Large intestine (tissue), 3 donors: Measurements from ENCODE around the gene AGBL4. TPM values are rescaled to one million over a fixed set of nuclear protein-coding genes. Genes with fewer than 3 reads are reported as not detected.

Source experiments
- DNase-seq, 2 donors: peaks; one replicate each; pipeline versions ENCODE4 v3.0.0 to v3.0.0-alpha.2; 2013
- H3K27ac ChIP-seq: one replicate; pipeline ENCODE4 v1.5.1; 2013; ENCODE audit warnings: low read length
- H3K27me3 ChIP-seq: 2 replicates; pipeline ENCODE4 v1.6.1; 2013; ENCODE audit warnings: low read length; ENCODE audit not compliant: control insufficient read depth, insufficient read depth
- H3K36me3 ChIP-seq: 2 replicates; pipeline ENCODE4 v1.6.1; 2013; ENCODE audit warnings: low read length; ENCODE audit not compliant: control insufficient read depth, insufficient read depth
- H3K4me1 ChIP-seq: one replicate; pipeline ENCODE4 v1.6.1; 2013; ENCODE audit warnings: low read length; ENCODE audit not compliant: control insufficient read depth, insufficient read depth
- H3K4me3 ChIP-seq: one replicate; pipeline ENCODE4 v1.5.1; 2013; ENCODE audit warnings: low read length
- H3K9me3 ChIP-seq: one replicate; pipeline ENCODE4 v1.6.1; 2013; ENCODE audit warnings: mild to moderate bottlenecking, low read depth, low read length, moderate library complexity; ENCODE audit not compliant: control insufficient read depth
- WGBS: methylation state at CpG from one replicate; pipeline ENCODE4 v1.1.5; 2013; ENCODE audit warnings: low lambda C conversion rate; ENCODE audit not compliant: insufficient coverage; 5-methylcytosine and 5-hydroxymethylcytosine counted together
- polyA plus RNA-seq: library from polyadenylated mRNA; unstranded; fragments of 120-200 nt; gene quantifications from one replicate; pipeline ENCODE4 v1.2.1, GENCODE V29; 2013

Gene AGBL4
- polyA plus RNA-seq, 1 donor: 0.28 TPM

GRCh38 chr1:48966583-48966982, 1057.2 kb downstream of the AGBL4 start:
- no peaks in the 10 kb centered on the region for H3K9me3 ChIP-seq
- no peak for DNase-seq
- no peak overlapping the region for H3K4me3 ChIP-seq
- no peaks in the 10 kb centered on the region for H3K4me1 ChIP-seq
- no peak overlapping the region for H3K27ac ChIP-seq
- no peaks in the 10 kb centered on the region for H3K36me3 ChIP-seq
- H3K27me3 ChIP-seq: no peaks in the 10 kb centered on the region

GRCh38 chr1:48960320-48960719, 1063.4 kb downstream of the AGBL4 start:
- H3K27ac ChIP-seq: no peak overlapping the region
- peaks cover 3% of the 10 kb centered on the region for H3K27me3 ChIP-seq
- no peak for DNase-seq
- H3K4me3 ChIP-seq: no peak overlapping the region
- H3K4me1 ChIP-seq: no peaks in the 10 kb centered on the region
- H3K9me3 ChIP-seq: no peaks in the 10 kb centered on the region
- no peaks in the 10 kb centered on the region for H3K36me3 ChIP-seq

- Histone ChIP-seq H3K36me3 (no peaks in the 10 kb centered on the region), H3K27me3 (peaks cover 3% of the 10 kb centered on the region), H3K27ac (no peak overlapping the region), H3K4me1 (no peaks in the 10 kb centered on the region), H3K9me3 (no peaks in the 10 kb centered on the region), H3K4me3 (no peak overlapping the region)
- DNase-seq: peak; percentile 10 to 55
Measured at GRCh38 chr1:48955774-48956173, 1068.0 kb downstream of the AGBL4 start.

GRCh38 chr1:48953617-48954016, 1070.1 kb downstream of the AGBL4 start:
- H3K27me3 ChIP-seq: no peaks in the 10 kb centered on the region
- H3K36me3 ChIP-seq: no peaks in the 10 kb centered on the region
- no peaks in the 10 kb centered on the region for H3K9me3 ChIP-seq
- no peak overlapping the region for H3K4me3 ChIP-seq
- no peaks in the 10 kb centered on the region for H3K4me1 ChIP-seq
- no peak overlapping the region for H3K27ac ChIP-seq
- WGBS: no CpG with 5 or more reads among the region's 3 CpGs
- DNase-seq: no peak

- no peaks in the 10 kb centered on the region for H3K27me3 ChIP-seq
- WGBS: 83% methylated on average over 1 of the region's 1 CpG
- no peaks in the 10 kb centered on the region for H3K4me1 ChIP-seq
- H3K36me3 ChIP-seq: no peaks in the 10 kb centered on the region
- no peak for DNase-seq
- no peak overlapping the region for H3K4me3 ChIP-seq
- H3K27ac ChIP-seq: no peak overlapping the region
- no peaks in the 10 kb centered on the region for H3K9me3 ChIP-seq
Measured at GRCh38 chr1:48948562-48948961, 1075.2 kb downstream of the AGBL4 start.

GRCh38 chr1:48947761-48948537, 1075.8 kb downstream of the AGBL4 start:
- 68% methylated on average over 5 of the region's 13 CpGs for WGBS

GRCh38 chr1:48946070-48946469, 1077.7 kb downstream of the AGBL4 start:
- Histone ChIP-seq H3K9me3 (no peaks in the 10 kb centered on the region), H3K4me3 (no peak overlapping the region), H3K4me1 (no peaks in the 10 kb centered on the region), H3K36me3 (no peaks in the 10 kb centered on the region), H3K27me3 (no peaks in the 10 kb centered on the region), H3K27ac (no peak overlapping the region)
- no peak for DNase-seq
- 60% methylated on average over 1 of the region's 2 CpGs for WGBS

More at GRCh38 chr1:48947761-48948537, 1075.8 kb downstream of the AGBL4 start:
- H3K4me1 ChIP-seq: no peaks in the 10 kb centered on the region
- H3K27ac ChIP-seq: no peak overlapping the region
- H3K4me3 ChIP-seq: no peak overlapping the region
- no peaks in the 10 kb centered on the region for H3K9me3 ChIP-seq
- no peaks in the 10 kb centered on the region for H3K36me3 ChIP-seq
- DNase-seq: peak in 1 of 2 donors; percentile 6
- no peaks in the 10 kb centered on the region for H3K27me3 ChIP-seq

GRCh38 chr1:48944811-48945210, 1078.9 kb downstream of the AGBL4 start:
- H3K27me3 ChIP-seq: no peaks in the 10 kb centered on the region
- no peaks in the 10 kb centered on the region for H3K4me1 ChIP-seq
- no peaks in the 10 kb centered on the region for H3K36me3 ChIP-seq
- no peak overlapping the region for H3K27ac ChIP-seq
- no peak for DNase-seq
- no peak overlapping the region for H3K4me3 ChIP-seq
- no peaks in the 10 kb centered on the region for H3K9me3 ChIP-seq

- no peak overlapping the region for H3K27ac ChIP-seq
- no CpG with 5 or more reads among the region's 5 CpGs for WGBS
Measured at GRCh38 chr1:48943826-48944225, 1079.9 kb downstream of the AGBL4 start.

GRCh38 chr1:48943393-48943792, 1080.4 kb downstream of the AGBL4 start:
- no CpG with 5 or more reads among the region's 1 CpG for WGBS
- Histone ChIP-seq H3K4me3 (no peak overlapping the region), H3K9me3 (no peaks in the 10 kb centered on the region), H3K36me3 (no peaks in the 10 kb centered on the region), H3K27ac (no peak overlapping the region), H3K4me1 (no peaks in the 10 kb centered on the region), H3K27me3 (no peaks in the 10 kb centered on the region)
- no peak for DNase-seq

More at GRCh38 chr1:48943826-48944225, 1079.9 kb downstream of the AGBL4 start:
- no peak overlapping the region for H3K4me3 ChIP-seq
- DNase-seq: no peak
- H3K36me3 ChIP-seq: no peaks in the 10 kb centered on the region
- no peaks in the 10 kb centered on the region for H3K4me1 ChIP-seq
- no peaks in the 10 kb centered on the region for H3K9me3 ChIP-seq
- no peaks in the 10 kb centered on the region for H3K27me3 ChIP-seq

- H3K36me3 ChIP-seq: no peaks in the 10 kb centered on the region
- no peak for DNase-seq
- no peaks in the 10 kb centered on the region for H3K4me1 ChIP-seq
Measured at GRCh38 chr1:48940962-48941732, 1082.6 kb downstream of the AGBL4 start.

More at GRCh38 chr1:48940962-48941732, 1082.6 kb downstream of the AGBL4 start:
- Histone ChIP-seq H3K9me3 (no peaks in the 10 kb centered on the region), H3K27ac (no peak overlapping the region), H3K27me3 (no peaks in the 10 kb centered on the region), H3K4me3 (no peak overlapping the region)
